ENCODE results near the gene TLCD3A. TPM values are rescaled to one million over a fixed set of nuclear protein-coding genes. Genes with fewer than 3 reads are reported as not detected.

TLCD3A gene
- polyA plus RNA-seq, 1 of the 3 experiments (the other 2 are of a cell fraction): 31.7 TPM

GRCh38 chr17:690361-690760 is 42.0 kb upstream of the TLCD3A start:
- peak overlapping the region in 1 of 2 experiments; percentile 88; a peak in 1 of 4 replicates for H3K27ac ChIP-seq (ENCODE audit: low read depth in 2 of 2, low read length in 1 of 2)
- H3K4me2 ChIP-seq: no peak overlapping the region
- H3K9me3 ChIP-seq: no peaks in the 10 kb centered on the region
- H3K9me2 ChIP-seq: no peaks in the 10 kb centered on the region
- DNase-seq: no peak
- no peaks in the 10 kb centered on the region for H3K27me3 ChIP-seq (ENCODE audit: insufficient read depth)
- no peak overlapping the region for H3K9ac ChIP-seq
- WGBS (ENCODE audit: low lambda C conversion rate): 96% methylated on average over 9 of the region's 9 CpGs
- peaks cover 15 to 19% of the 10 kb centered on the region in 2 experiments for H3K36me3 ChIP-seq (replicated peaks in 1 of 2; ENCODE audit: control insufficient read depth in 1 of 2, insufficient read depth in 2 of 2, low read length in 1 of 2)
- H3K4me3 ChIP-seq (ENCODE audit: low read depth in 2 of 2, low read length in 1 of 2): no peak overlapping the region
- CTCF ChIA-PET: interaction anchor here (1.3 to 3.3 kb wide), 5 partner anchors 10 to 291 kb away, joined by 3 to 26 read pairs (median 6); no protein-coding TSS in a partner anchor
- TF ChIP-seq SIN3A (IDR thresholded peaks at IDR 0.05; ENCODE audit: borderline replicate concordance, low read depth, low read length) (no peak), EP300 (IDR thresholded peaks at IDR 0.05; ENCODE audit: borderline replicate concordance in 1 of 2, low read depth in 1 of 2, low read length in 1 of 2) (no peak), FOSL2 (IDR thresholded peaks at IDR 0.05; ENCODE audit: borderline replicate concordance, low read depth) (no peak), EZH2phosphoT487 (IDR thresholded peaks at IDR 0.05; ENCODE audit: borderline replicate concordance, low read depth) (no peak), GABPA (IDR thresholded peaks at IDR 0.05; ENCODE audit: low read depth) (no peak), TAF1 (IDR thresholded peaks at IDR 0.05; ENCODE audit: borderline replicate concordance, low read depth, low read length) (no peak), RXRA (IDR thresholded peaks at IDR 0.05; ENCODE audit: borderline replicate concordance, low read depth) (no peak), RAD21 (IDR thresholded peaks at IDR 0.05; ENCODE audit: low read length) (no peak), MXI1 (IDR thresholded peaks at IDR 0.05; ENCODE audit: low read depth, low read length) (no peak), FOXM1 (IDR thresholded peaks at IDR 0.05; ENCODE audit: low read depth) (no peak), PBX3 (IDR thresholded peaks at IDR 0.05) (no peak), NFIC (IDR thresholded peaks at IDR 0.05; ENCODE audit: borderline replicate concordance) (no peak), USF2 (IDR thresholded peaks at IDR 0.05; ENCODE audit: borderline replicate concordance, low read depth, low read length) (no peak), GATA2 (CRISPR knock-in tag; IDR thresholded peaks at IDR 0.05) (no peak), POLR2AphosphoS5 (IDR thresholded peaks at IDR 0.05; ENCODE audit: low read depth, low read length) (no peak), TEAD4 (IDR thresholded peaks at IDR 0.05; ENCODE audit: borderline replicate concordance, insufficient read depth) (no peak)
- TF ChIP-seq, protein P1, sequence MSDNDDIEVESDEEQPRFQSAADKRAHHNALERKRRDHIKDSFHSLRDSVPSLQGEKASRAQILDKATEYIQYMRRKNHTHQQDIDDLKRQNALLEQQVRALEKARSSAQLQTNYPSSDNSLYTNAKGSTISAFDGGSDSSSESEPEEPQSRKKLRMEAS (IDR thresholded peaks at IDR 0.05; ENCODE audit: low read depth): no peak
- TF ChIP-seq, protein P2, sequence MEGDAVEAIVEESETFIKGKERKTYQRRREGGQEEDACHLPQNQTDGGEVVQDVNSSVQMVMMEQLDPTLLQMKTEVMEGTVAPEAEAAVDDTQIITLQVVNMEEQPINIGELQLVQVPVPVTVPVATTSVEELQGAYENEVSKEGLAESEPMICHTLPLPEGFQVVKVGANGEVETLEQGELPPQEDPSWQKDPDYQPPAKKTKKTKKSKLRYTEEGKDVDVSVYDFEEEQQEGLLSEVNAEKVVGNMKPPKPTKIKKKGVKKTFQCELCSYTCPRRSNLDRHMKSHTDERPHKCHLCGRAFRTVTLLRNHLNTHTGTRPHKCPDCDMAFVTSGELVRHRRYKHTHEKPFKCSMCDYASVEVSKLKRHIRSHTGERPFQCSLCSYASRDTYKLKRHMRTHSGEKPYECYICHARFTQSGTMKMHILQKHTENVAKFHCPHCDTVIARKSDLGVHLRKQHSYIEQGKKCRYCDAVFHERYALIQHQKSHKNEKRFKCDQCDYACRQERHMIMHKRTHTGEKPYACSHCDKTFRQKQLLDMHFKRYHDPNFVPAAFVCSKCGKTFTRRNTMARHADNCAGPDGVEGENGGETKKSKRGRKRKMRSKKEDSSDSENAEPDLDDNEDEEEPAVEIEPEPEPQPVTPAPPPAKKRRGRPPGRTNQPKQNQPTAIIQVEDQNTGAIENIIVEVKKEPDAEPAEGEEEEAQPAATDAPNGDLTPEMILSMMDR (IDR thresholded peaks at IDR 0.05): no peak
- TF ChIP-seq, protein P3, sequence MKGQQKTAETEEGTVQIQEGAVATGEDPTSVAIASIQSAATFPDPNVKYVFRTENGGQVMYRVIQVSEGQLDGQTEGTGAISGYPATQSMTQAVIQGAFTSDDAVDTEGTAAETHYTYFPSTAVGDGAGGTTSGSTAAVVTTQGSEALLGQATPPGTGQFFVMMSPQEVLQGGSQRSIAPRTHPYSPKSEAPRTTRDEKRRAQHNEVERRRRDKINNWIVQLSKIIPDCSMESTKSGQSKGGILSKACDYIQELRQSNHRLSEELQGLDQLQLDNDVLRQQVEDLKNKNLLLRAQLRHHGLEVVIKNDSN (IDR thresholded peaks at IDR 0.05; ENCODE audit: borderline replicate concordance, low read depth): no peak
- peaks cover 35% of the 10 kb centered on the region for H3F3A ChIP-seq (replicated peaks; ENCODE audit: insufficient read depth)
- POLR2A ChIA-PET: no interaction called here
- peaks cover 0 to 28% of the 10 kb centered on the region in 2 experiments; a peak in 2 of 4 replicates for H3K4me1 ChIP-seq (ENCODE audit: control insufficient read depth in 1 of 2, insufficient read depth in 2 of 2, low read depth in 1 of 2, low read length in 1 of 2)
- no peaks in the 10 kb centered on the region for H4K20me1 ChIP-seq (ENCODE audit: insufficient read depth)
- H3K79me2 ChIP-seq (ENCODE audit: insufficient read depth): peaks cover 4% of the 10 kb centered on the region; the same call in 1 of the 2 replicates
- H2AFZ ChIP-seq (ENCODE audit: low read depth): no peak overlapping the region
